ENCODE results near the gene TASOR2. TPM values are rescaled to one million over a fixed set of nuclear protein-coding genes. Genes with fewer than 3 reads are reported as not detected.

TASOR2 gene
- total RNA-seq, 1 experiment from 2014 or later = 80.3 TPM

- TF ChIP-seq CEBPB (IDR thresholded peaks at IDR 0.05; ENCODE audit: low read depth) (no peak), EZH2phosphoT487 (IDR thresholded peaks at IDR 0.05; ENCODE audit: borderline replicate concordance) (no peak), EGR1 (IDR thresholded peaks at IDR 0.05; ENCODE audit: low read depth) (no peak), ELF1 (IDR thresholded peaks at IDR 0.05; ENCODE audit: borderline replicate concordance, low read depth) (no peak), YY1 (IDR thresholded peaks at IDR 0.05; ENCODE audit: extremely low read depth, insufficient replicate concordance, low read depth, low read length) (no peak), POLR2AphosphoS5 (IDR thresholded peaks at IDR 0.05; ENCODE audit: low read depth, low read length) (no peak), SP1 (IDR thresholded peaks at IDR 0.05; ENCODE audit: low read depth) (no peak), FOSL1 (IDR thresholded peaks at IDR 0.05; ENCODE audit: low read depth) (no peak), TCF7L2 (IDR thresholded peaks at IDR 0.05; ENCODE audit: borderline replicate concordance, extremely low read depth, insufficient read depth, insufficient read length) (no peak), SRF (IDR thresholded peaks at IDR 0.05; ENCODE audit: low read depth) (no peak), ATF3 (IDR thresholded peaks at IDR 0.05) (no peak), CBX3 (IDR thresholded peaks at IDR 0.05; ENCODE audit: low read depth) (no peak), RAD21 (IDR thresholded peaks at IDR 0.05; ENCODE audit: low read depth) (no peak), SIN3A (IDR thresholded peaks at IDR 0.05; ENCODE audit: low read depth) (no peak), JUND (IDR thresholded peaks at IDR 0.05) (no peak)
- TF ChIP-seq, protein P1, sequence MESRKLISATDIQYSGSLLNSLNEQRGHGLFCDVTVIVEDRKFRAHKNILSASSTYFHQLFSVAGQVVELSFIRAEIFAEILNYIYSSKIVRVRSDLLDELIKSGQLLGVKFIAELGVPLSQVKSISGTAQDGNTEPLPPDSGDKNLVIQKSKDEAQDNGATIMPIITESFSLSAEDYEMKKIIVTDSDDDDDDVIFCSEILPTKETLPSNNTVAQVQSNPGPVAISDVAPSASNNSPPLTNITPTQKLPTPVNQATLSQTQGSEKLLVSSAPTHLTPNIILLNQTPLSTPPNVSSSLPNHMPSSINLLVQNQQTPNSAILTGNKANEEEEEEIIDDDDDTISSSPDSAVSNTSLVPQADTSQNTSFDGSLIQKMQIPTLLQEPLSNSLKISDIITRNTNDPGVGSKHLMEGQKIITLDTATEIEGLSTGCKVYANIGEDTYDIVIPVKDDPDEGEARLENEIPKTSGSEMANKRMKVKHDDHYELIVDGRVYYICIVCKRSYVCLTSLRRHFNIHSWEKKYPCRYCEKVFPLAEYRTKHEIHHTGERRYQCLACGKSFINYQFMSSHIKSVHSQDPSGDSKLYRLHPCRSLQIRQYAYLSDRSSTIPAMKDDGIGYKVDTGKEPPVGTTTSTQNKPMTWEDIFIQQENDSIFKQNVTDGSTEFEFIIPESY (IDR thresholded peaks at IDR 0.05; ENCODE audit: extremely low read depth, insufficient replicate concordance, low read length) = no peak
- TF ChIP-seq, protein P2, sequence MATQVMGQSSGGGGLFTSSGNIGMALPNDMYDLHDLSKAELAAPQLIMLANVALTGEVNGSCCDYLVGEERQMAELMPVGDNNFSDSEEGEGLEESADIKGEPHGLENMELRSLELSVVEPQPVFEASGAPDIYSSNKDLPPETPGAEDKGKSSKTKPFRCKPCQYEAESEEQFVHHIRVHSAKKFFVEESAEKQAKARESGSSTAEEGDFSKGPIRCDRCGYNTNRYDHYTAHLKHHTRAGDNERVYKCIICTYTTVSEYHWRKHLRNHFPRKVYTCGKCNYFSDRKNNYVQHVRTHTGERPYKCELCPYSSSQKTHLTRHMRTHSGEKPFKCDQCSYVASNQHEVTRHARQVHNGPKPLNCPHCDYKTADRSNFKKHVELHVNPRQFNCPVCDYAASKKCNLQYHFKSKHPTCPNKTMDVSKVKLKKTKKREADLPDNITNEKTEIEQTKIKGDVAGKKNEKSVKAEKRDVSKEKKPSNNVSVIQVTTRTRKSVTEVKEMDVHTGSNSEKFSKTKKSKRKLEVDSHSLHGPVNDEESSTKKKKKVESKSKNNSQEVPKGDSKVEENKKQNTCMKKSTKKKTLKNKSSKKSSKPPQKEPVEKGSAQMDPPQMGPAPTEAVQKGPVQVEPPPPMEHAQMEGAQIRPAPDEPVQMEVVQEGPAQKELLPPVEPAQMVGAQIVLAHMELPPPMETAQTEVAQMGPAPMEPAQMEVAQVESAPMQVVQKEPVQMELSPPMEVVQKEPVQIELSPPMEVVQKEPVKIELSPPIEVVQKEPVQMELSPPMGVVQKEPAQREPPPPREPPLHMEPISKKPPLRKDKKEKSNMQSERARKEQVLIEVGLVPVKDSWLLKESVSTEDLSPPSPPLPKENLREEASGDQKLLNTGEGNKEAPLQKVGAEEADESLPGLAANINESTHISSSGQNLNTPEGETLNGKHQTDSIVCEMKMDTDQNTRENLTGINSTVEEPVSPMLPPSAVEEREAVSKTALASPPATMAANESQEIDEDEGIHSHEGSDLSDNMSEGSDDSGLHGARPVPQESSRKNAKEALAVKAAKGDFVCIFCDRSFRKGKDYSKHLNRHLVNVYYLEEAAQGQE (IDR thresholded peaks at IDR 0.05; ENCODE audit: low read depth) = no peak
- H3K4me2 ChIP-seq (ENCODE audit: low read length) = no peak overlapping the region
- H3K4me1 ChIP-seq (ENCODE audit: control insufficient read depth in 1 of 2, insufficient read depth in 2 of 2, low read length in 2 of 2) = no peaks in the 10 kb centered on the region; a peak in 1 of 4 replicates
- CTCF ChIA-PET = no interaction called here
- RAD21 ChIA-PET (ENCODE audit: low non-redundant PET in 1 of 2, low total read pairs in 2 of 2, uncharacterized antibody in 2 of 2, unreplicated experiment in 2 of 2) = no interaction called here
- DNase-seq (ENCODE audit: low read depth, low spot score) (no peak), ATAC-seq (no peak)
- no TSS peak for BruUV-seq (replicated peaks)
- H4K20me1 ChIP-seq (ENCODE audit: insufficient read depth) = peaks cover 15% of the 10 kb centered on the region; the same call in 1 of the 2 replicates
- H3K36me3 ChIP-seq (ENCODE audit: control insufficient read depth in 1 of 2, insufficient read depth in 2 of 2, low read length in 2 of 2) = no peaks in the 10 kb centered on the region; a peak in 1 of 4 replicates
- H3K9ac ChIP-seq (ENCODE audit: low read length) = no peak overlapping the region
- intact Hi-C loops (cut with micrococcal nuclease) = no loop called here
- H3K79me2 ChIP-seq (ENCODE audit: insufficient read depth, low read length) = peaks cover 100% of the 10 kb centered on the region
- H2AFZ ChIP-seq (ENCODE audit: low read depth, low read length, poor library complexity, severe bottlenecking) = no peak overlapping the region
- POLR2A ChIA-PET = no interaction called here
- no peaks in the 10 kb centered on the region for H3K9me3 ChIP-seq (ENCODE audit: control insufficient read depth in 1 of 2, insufficient read depth in 1 of 2, low read depth in 1 of 2, low read length in 2 of 2)
- H3K9me2 ChIP-seq (ENCODE audit: insufficient read depth) = no peaks in the 10 kb centered on the region
- H3K27ac ChIP-seq (ENCODE audit: low read depth, low read length) = no peak overlapping the region
- no peaks in the 10 kb centered on the region for H3K27me3 ChIP-seq (ENCODE audit: insufficient read depth, low read length)
- no peak overlapping the region for H3K4me3 ChIP-seq (replicated peaks in 1 of 2; ENCODE audit: low read depth in 1 of 2, low read length in 2 of 2)
These were observed 7.1 kb downstream of the TASOR2 start for GRCh38 chr10:5691786-5692185.

Data from HCT116 (cell line).